ENCODE measurements around the gene NELL2.

GRCh38 chr12:44858226-44858855 is 17.8 kb downstream of the NELL2 start:
- TF ChIP-seq POLR2AphosphoS5 (IDR thresholded peaks at IDR 0.05): no peak
- TF ChIP-seq, protein P1, sequence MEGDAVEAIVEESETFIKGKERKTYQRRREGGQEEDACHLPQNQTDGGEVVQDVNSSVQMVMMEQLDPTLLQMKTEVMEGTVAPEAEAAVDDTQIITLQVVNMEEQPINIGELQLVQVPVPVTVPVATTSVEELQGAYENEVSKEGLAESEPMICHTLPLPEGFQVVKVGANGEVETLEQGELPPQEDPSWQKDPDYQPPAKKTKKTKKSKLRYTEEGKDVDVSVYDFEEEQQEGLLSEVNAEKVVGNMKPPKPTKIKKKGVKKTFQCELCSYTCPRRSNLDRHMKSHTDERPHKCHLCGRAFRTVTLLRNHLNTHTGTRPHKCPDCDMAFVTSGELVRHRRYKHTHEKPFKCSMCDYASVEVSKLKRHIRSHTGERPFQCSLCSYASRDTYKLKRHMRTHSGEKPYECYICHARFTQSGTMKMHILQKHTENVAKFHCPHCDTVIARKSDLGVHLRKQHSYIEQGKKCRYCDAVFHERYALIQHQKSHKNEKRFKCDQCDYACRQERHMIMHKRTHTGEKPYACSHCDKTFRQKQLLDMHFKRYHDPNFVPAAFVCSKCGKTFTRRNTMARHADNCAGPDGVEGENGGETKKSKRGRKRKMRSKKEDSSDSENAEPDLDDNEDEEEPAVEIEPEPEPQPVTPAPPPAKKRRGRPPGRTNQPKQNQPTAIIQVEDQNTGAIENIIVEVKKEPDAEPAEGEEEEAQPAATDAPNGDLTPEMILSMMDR (IDR thresholded peaks at IDR 0.05): no peak

Data from stomach (tissue), 4 donors.